ENCODE measurements around the gene FKBP4.

- no peak for TF ChIP-seq CTCF (IDR thresholded peaks at IDR 0.05)
- TF ChIP-seq POLR2A (IDR thresholded peaks at IDR 0.05), result no peak
Measured at GRCh38 chr12:2779281-2779680, 15.5 kb upstream of the FKBP4 start.
